ENCODE data around the gene SOX5. TPM values are rescaled to one million over a fixed set of nuclear protein-coding genes. Genes with fewer than 3 reads are reported as not detected.

SOX5 gene
- total and polyA plus RNA-seq, 11 donors, result 0.49 to 4.9 (median 2.5) TPM

DNA sequence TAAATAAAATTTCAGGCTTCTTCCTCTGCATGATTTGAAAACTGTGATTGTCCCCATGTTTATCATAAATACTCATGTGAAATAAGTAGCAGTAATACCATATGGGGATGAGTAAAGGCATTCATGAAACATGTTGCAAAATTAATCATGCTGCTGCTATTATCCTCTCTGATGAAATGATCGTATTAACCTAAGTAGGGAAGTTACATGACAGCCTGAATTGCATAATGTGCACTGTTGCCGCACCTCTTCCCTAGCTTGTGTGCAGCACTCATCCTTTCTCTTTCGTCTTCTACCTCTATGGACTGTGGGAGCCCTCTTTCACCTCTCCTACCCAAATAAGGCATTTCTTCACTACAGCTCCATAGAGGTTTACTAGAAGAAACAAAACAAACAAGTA, 367.6 kb downstream of the SOX5 start:
- no peaks in the 10 kb centered on the region for H3K27me3 ChIP-seq
- 87 to 94% (median 91%) methylated on average over 3 of the region's 3 CpGs for WGBS, 4 donors
- H3K9me3 ChIP-seq, result no peaks in the 10 kb centered on the region
- no peaks in the 10 kb centered on the region for H3K4me1 ChIP-seq
- no peak overlapping the region for H3K4me3 ChIP-seq
- no peak for DNase-seq
- TF ChIP-seq, protein P1, sequence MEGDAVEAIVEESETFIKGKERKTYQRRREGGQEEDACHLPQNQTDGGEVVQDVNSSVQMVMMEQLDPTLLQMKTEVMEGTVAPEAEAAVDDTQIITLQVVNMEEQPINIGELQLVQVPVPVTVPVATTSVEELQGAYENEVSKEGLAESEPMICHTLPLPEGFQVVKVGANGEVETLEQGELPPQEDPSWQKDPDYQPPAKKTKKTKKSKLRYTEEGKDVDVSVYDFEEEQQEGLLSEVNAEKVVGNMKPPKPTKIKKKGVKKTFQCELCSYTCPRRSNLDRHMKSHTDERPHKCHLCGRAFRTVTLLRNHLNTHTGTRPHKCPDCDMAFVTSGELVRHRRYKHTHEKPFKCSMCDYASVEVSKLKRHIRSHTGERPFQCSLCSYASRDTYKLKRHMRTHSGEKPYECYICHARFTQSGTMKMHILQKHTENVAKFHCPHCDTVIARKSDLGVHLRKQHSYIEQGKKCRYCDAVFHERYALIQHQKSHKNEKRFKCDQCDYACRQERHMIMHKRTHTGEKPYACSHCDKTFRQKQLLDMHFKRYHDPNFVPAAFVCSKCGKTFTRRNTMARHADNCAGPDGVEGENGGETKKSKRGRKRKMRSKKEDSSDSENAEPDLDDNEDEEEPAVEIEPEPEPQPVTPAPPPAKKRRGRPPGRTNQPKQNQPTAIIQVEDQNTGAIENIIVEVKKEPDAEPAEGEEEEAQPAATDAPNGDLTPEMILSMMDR (IDR thresholded peaks at IDR 0.05), result no peak
- TF ChIP-seq POLR2A (IDR thresholded peaks at IDR 0.05), result no peak
- H3K36me3 ChIP-seq, result no peaks in the 10 kb centered on the region
- ATAC-seq, result no peak
- H3K27ac ChIP-seq, result no peak overlapping the region
- intact Hi-C loops (cut with DNase I), result no loop called here

DNA sequence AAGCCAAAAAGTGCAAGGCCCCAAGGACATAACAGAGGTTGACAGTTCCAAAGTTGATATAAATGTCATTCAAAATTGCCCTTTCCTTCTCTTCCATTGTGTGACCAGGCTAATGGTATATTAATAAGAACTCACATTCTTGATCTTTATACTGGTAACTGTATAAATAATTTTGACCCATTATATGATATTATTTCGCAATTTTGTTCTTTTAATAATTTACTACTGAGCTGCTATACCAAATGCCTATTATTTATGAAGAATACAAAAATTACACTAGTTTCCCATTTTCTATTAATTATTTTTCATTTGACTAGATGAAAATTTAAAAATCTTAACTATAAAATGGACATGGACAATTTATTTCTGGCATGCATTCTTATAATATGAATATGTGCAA, 370.2 kb downstream of the SOX5 start:
- no peak for ATAC-seq
- 84 to 97% (median 88%) methylated on average over 1 of the region's 1 CpG for WGBS, 4 donors
- TF ChIP-seq POLR2A (IDR thresholded peaks at IDR 0.05), result no peak
- TF ChIP-seq, protein P1 (IDR thresholded peaks at IDR 0.05), result no peak
- Histone ChIP-seq H3K4me3 (no peak overlapping the region), H3K27me3 (no peaks in the 10 kb centered on the region), H3K36me3 (no peaks in the 10 kb centered on the region), H3K27ac (no peak overlapping the region), H3K9me3 (no peaks in the 10 kb centered on the region), H3K4me1 (no peaks in the 10 kb centered on the region)
- no peak for DNase-seq
- intact Hi-C loops (cut with DNase I), result no loop called here

DNA sequence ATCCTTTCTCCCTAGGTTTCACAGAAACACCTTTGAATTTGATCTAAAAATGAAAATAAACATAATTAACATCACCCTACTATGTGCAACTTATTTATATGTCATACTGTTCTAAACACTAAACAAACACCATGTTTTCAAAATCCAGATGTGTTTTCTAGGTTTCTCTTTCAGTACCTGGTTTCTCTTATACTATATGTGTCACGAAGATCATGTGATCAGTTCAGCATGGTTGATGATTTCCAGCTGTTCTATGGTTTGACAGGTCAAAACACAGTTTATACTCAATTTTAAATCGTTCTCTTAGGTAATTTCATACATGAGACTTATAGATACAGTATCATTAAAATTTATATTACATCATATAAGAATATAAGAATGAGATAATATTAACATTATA, 373.1 kb downstream of the SOX5 start:
- TF ChIP-seq POLR2A (IDR thresholded peaks at IDR 0.05), result no peak
- TF ChIP-seq, protein P1 (IDR thresholded peaks at IDR 0.05), result no peak
- 72 to 79% (median 77%) methylated on average over 2 of the region's 2 CpGs for WGBS, 4 donors
- no peak for ATAC-seq
- DNase-seq, result no peak
- no peaks in the 10 kb centered on the region for H3K36me3 ChIP-seq
- H3K4me3 ChIP-seq, result no peak overlapping the region
- H3K27me3 ChIP-seq, result no peaks in the 10 kb centered on the region
- no peaks in the 10 kb centered on the region for H3K9me3 ChIP-seq
- intact Hi-C loops (cut with DNase I), result no loop called here
- no peak overlapping the region for H3K27ac ChIP-seq
- H3K4me1 ChIP-seq, result no peaks in the 10 kb centered on the region

DNA sequence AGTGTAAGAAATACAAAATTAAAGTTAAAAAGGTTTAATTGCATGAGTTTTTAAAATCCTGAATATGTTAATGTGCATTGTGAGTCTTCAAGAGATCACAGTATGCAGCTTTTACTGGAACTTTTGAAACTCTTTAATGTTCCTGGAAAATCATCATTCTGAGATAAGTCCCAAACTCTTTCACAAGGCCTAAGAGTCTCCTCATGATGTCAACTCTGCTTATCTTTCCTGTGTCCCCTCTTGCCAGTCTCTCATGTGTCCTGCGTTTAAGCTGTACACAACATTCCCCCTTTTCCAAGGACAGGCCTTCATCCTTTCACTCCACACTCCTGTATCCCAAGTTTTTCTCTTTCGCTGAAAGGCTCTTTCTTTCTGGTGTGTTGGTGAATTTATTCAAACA, 380.1 kb downstream of the SOX5 start:
- no peaks in the 10 kb centered on the region for H3K36me3 ChIP-seq
- no peak for DNase-seq
- intact Hi-C loops (cut with DNase I), result loop anchor here in 1 of 10 donors (2.0 kb wide), 1 partner anchor 17 kb away; no protein-coding TSS in a partner anchor
- H3K4me1 ChIP-seq, result no peaks in the 10 kb centered on the region
- no peaks in the 10 kb centered on the region for H3K9me3 ChIP-seq
- no peaks in the 10 kb centered on the region for H3K27me3 ChIP-seq
- no peak overlapping the region for H3K27ac ChIP-seq
- TF ChIP-seq POLR2A (IDR thresholded peaks at IDR 0.05), result no peak
- TF ChIP-seq, protein P1 (IDR thresholded peaks at IDR 0.05), result no peak
- no peak overlapping the region for H3K4me3 ChIP-seq
- ATAC-seq, result no peak
- WGBS, 4 donors, result 75 to 89% (median 78%) methylated on average over 2 of the region's 2 CpGs

Measured in heart left ventricle (tissue), 16 donors.